ENCODE data around the gene PRSS58. TPM values are rescaled to one million over a fixed set of nuclear protein-coding genes. Genes with fewer than 3 reads are reported as not detected.

The PRSS58 gene
- total and polyA plus RNA-seq, 2 donors = 0.38 to 0.98 TPM

- DNase-seq (ENCODE audit: low read depth in 6 of 9, low spot score in 9 of 9) = no peak
- Histone ChIP-seq H3K9me3 (ENCODE audit: control insufficient read depth in 2 of 2, insufficient read depth in 1 of 2, low read length in 1 of 2) (no peaks in the 10 kb centered on the region), H3K4me1 (ENCODE audit: control insufficient read depth in 2 of 2, insufficient read depth in 2 of 2, low read length in 2 of 2) (no peaks in the 10 kb centered on the region), H3K27ac (ENCODE audit: low read depth in 1 of 2, low read length in 1 of 2) (no peak overlapping the region), H3K27me3 (ENCODE audit: control insufficient read depth in 2 of 2, insufficient read depth in 1 of 2, low read length in 1 of 2) (no peaks in the 10 kb centered on the region), H3K36me3 (ENCODE audit: control insufficient read depth in 2 of 2, insufficient read depth in 2 of 2, low read length in 1 of 2) (no peaks in the 10 kb centered on the region), H3K4me3 (ENCODE audit: low read length in 2 of 2) (no peak overlapping the region)
- WGBS = 93% methylated on average over 10 of the region's 10 CpGs
Observed at GRCh38 chr7:142243823-142244222, 14.0 kb downstream of the PRSS58 start.

GRCh38 chr7:142240546-142240945 lies 17.3 kb downstream of the PRSS58 start:
- no peaks in the 10 kb centered on the region for H3K9me3 ChIP-seq (ENCODE audit: control insufficient read depth in 2 of 2, insufficient read depth in 1 of 2, low read length in 1 of 2)

DNA sequence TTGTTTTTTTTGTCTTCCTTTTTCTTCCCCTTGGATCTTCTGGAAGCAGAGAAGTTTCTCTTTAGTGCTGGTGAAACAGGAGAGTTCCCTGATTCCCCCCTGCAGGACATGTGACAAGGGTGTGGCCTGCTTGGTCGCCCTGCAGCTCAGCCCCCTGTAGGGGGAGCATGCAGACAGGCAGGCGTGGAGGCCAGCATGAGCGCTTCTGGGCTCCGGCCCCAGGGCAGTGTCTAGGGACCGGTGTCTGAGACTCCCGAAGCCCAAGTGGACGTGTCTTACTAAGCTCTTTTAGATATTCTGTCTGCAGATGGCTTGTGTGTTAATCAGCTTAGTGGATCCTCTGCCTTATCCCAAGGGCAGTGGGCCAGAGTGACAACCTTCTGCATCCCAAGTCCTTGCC lies 26.1 kb downstream of the PRSS58 start:
- Histone ChIP-seq H3K4me3 (ENCODE audit: low read length in 2 of 2) (no peak overlapping the region), H3K9me3 (ENCODE audit: control insufficient read depth in 2 of 2, insufficient read depth in 1 of 2, low read length in 1 of 2) (no peaks in the 10 kb centered on the region), H3K27ac (ENCODE audit: low read depth in 1 of 2, low read length in 1 of 2) (no peak overlapping the region), H3K36me3 (ENCODE audit: control insufficient read depth in 2 of 2, insufficient read depth in 2 of 2, low read length in 1 of 2) (no peaks in the 10 kb centered on the region), H3K4me1 (ENCODE audit: control insufficient read depth in 2 of 2, insufficient read depth in 2 of 2, low read length in 2 of 2) (no peaks in the 10 kb centered on the region), H3K27me3 (ENCODE audit: control insufficient read depth in 2 of 2, insufficient read depth in 1 of 2, low read length in 1 of 2) (peaks cover 0 to 4% of the 10 kb centered on the region in 2 donors)
- WGBS = 56% methylated on average over 7 of the region's 7 CpGs
- DNase-seq (ENCODE audit: low read depth in 6 of 9, low spot score in 9 of 9) = peak in 3 of 9 donors; percentile 9 to 10 (median 10)

More at GRCh38 chr7:142240546-142240945, 17.3 kb downstream of the PRSS58 start:
- no peaks in the 10 kb centered on the region for H3K4me1 ChIP-seq (ENCODE audit: control insufficient read depth in 2 of 2, insufficient read depth in 2 of 2, low read length in 2 of 2)
- H3K27ac ChIP-seq (ENCODE audit: low read depth in 1 of 2, low read length in 1 of 2) = no peak overlapping the region
- H3K4me3 ChIP-seq (ENCODE audit: low read length in 2 of 2) = no peak overlapping the region
- H3K36me3 ChIP-seq (ENCODE audit: control insufficient read depth in 2 of 2, insufficient read depth in 2 of 2, low read length in 1 of 2) = no peaks in the 10 kb centered on the region
- no peaks in the 10 kb centered on the region for H3K27me3 ChIP-seq (ENCODE audit: control insufficient read depth in 2 of 2, insufficient read depth in 1 of 2, low read length in 1 of 2)
- no peak for DNase-seq (ENCODE audit: low read depth in 6 of 9, low spot score in 9 of 9)
- WGBS = 60% methylated on average over 4 of the region's 4 CpGs

DNA sequence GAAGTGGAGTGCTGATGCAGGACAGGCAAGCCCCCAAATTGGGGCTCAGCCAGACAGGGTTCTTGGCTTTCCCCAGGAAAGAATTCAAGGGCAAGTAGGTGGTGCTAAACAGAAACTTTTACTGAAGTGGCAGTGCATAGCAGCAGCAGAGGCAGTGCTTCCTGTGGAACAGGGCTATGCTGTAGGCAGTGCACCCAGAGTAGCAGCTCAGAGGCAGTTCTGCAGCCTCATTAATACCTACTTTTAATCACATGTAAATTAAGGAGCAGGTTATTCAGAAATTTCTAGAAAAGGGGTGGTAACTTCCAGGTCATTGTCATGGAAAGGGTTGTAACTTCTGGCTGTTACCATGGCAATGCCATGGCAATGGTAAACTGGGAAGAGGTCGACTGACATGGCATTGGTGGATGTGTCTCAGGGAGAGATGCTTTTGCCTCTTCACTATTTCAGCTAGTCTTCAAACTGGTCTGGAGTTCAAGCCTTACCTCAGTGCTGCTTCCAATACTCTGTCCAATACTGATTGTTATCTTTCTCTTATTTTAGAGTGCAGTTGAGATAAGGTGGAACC lies 29.2 kb downstream of the PRSS58 start:
- Histone ChIP-seq H3K9me3 (ENCODE audit: control insufficient read depth in 2 of 2, insufficient read depth in 1 of 2, low read length in 1 of 2) (no peaks in the 10 kb centered on the region), H3K4me1 (ENCODE audit: control insufficient read depth in 2 of 2, insufficient read depth in 2 of 2, low read length in 2 of 2) (no peaks in the 10 kb centered on the region), H3K36me3 (ENCODE audit: control insufficient read depth in 2 of 2, insufficient read depth in 2 of 2, low read length in 1 of 2) (no peaks in the 10 kb centered on the region), H3K4me3 (ENCODE audit: low read length in 2 of 2) (no peak overlapping the region), H3K27me3 (ENCODE audit: control insufficient read depth in 2 of 2, insufficient read depth in 1 of 2, low read length in 1 of 2) (no peaks in the 10 kb centered on the region), H3K27ac (ENCODE audit: low read depth in 1 of 2, low read length in 1 of 2) (no peak overlapping the region)
- DNase-seq (ENCODE audit: low read depth in 6 of 9, low spot score in 9 of 9) = no peak
- WGBS = 83% methylated on average over 1 of the region's 1 CpG

Other genes starting within 250 kb of the PRSS58 start
- 0.09 TPM for gene MGAM2, start 146.3 kb downstream of the PRSS58 start, total RNA-seq
- gene MGAM2, start 146.3 kb downstream of the PRSS58 start, polyA plus RNA-seq = 0.02 TPM

Data from thymus (tissue), 11 donors.